HG03378 (cell line): ENCODE measurements around the gene PLAGL2.

Experiments used
- ATAC-seq: cut with Tn5 transposase; IDR thresholded peaks from one replicate; pipeline ENCODE4 v1.9.1; 2021; ENCODE audit warnings: mild to moderate bottlenecking, moderate library complexity; ENCODE audit not compliant: unreplicated experiment

PLAGL2 gene

GRCh38 chr20:32153771-32154170 is 53.8 kb downstream of the PLAGL2 start:
- no peak for ATAC-seq

GRCh38 chr20:32153156-32153665 is 54.3 kb downstream of the PLAGL2 start:
- no peak for ATAC-seq

GRCh38 chr20:32152421-32153155 is 55.0 kb downstream of the PLAGL2 start:
- no peak for ATAC-seq

- no peak for ATAC-seq
Measured at GRCh38 chr20:32150291-32150848, 57.2 kb downstream of the PLAGL2 start.

GRCh38 chr20:32149566-32150170 is 57.9 kb downstream of the PLAGL2 start:
- no peak for ATAC-seq

- no peak for ATAC-seq
Measured at GRCh38 chr20:32144898-32145662, 62.5 kb downstream of the PLAGL2 start.

GRCh38 chr20:32142991-32143390 is 64.6 kb downstream of the PLAGL2 start:
- ATAC-seq, result no peak
